Bronchial epithelial cell (primary cell): ENCODE results near the gene DNAH6. TPM values are rescaled to one million over a fixed set of nuclear protein-coding genes. Genes with fewer than 3 reads are reported as not detected.
"Not testable (repeated sequence)": the region's sequence is repeated elsewhere in the genome, so short reads cannot be mapped to it uniquely, and the experiment has no call there.

Source experiments
- DNase-seq: peaks from one replicate; pipeline ENCODE4 v3.0.0-alpha.2; 2010; ENCODE audit warnings: low read depth
- FAIRE-seq: peaks from 2 replicates; lab custom pipeline; 2011; peaks lifted over from hg19 to GRCh38; lab: Jason Lieb, UNC
- H3K27me3 ChIP-seq: 2 replicates; pipeline ENCODE4 v1.5.1; 2011; ENCODE audit warnings: low read length; ENCODE audit not compliant: control insufficient read depth, insufficient read depth
- H3K36me3 ChIP-seq: 2 replicates; pipeline ENCODE4 v1.5.1; 2011; ENCODE audit warnings: low read length; ENCODE audit not compliant: control insufficient read depth, insufficient read depth
- H3K4me3 ChIP-seq: 2 replicates; pipeline ENCODE4 v1.5.1; 2011; ENCODE audit warnings: mild to moderate bottlenecking, low read depth, low read length, control low read depth
- CTCF ChIP-seq: IDR thresholded peaks from 2 replicates; pipeline ENCODE4 v1.5.1; 2011; ENCODE audit warnings: mild to moderate bottlenecking, moderate library complexity, low read length, control low read depth, inconsistent platforms; ENCODE audit not compliant: insufficient read depth, severe bottlenecking
- total RNA-seq: library from RNA; depleted of rRNA; stranded (reverse); fragments of >200 nt; gene quantifications from 2 replicates; pipeline ENCODE4 v1.2.1, GENCODE V29; 2014

Gene DNAH6
- total RNA-seq, 1 donor from 2014 or later: under 0.01 TPM

GRCh38 chr2:84858937-84859336 lies 342.6 kb downstream of the DNAH6 start:
- FAIRE-seq (no peak), DNase-seq (no peak)
- Histone ChIP-seq H3K4me3 (no peak overlapping the region), H3K27me3 (peaks cover 2% of the 10 kb centered on the region), H3K36me3 (no peaks in the 10 kb centered on the region)
- TF ChIP-seq CTCF: no peak

- DNase-seq (no peak), FAIRE-seq (no peak)
- H3K36me3 ChIP-seq: no peaks in the 10 kb centered on the region
- no peak for TF ChIP-seq CTCF
- no peaks in the 10 kb centered on the region for H3K27me3 ChIP-seq
- H3K4me3 ChIP-seq: no peak overlapping the region
These were observed 345.2 kb downstream of the DNAH6 start for GRCh38 chr2:84861539-84861938.

GRCh38 chr2:84862006-84862405 lies 345.7 kb downstream of the DNAH6 start:
- no peak for TF ChIP-seq CTCF
- H3K4me3 ChIP-seq: no peak overlapping the region
- DNase-seq (no peak), FAIRE-seq (no peak)
- H3K27me3 ChIP-seq: no peaks in the 10 kb centered on the region
- no peaks in the 10 kb centered on the region for H3K36me3 ChIP-seq

- H3K4me3 ChIP-seq: no peak overlapping the region
- FAIRE-seq (peak; percentile 18), DNase-seq (peak; percentile 44)
- H3K36me3 ChIP-seq: no peaks in the 10 kb centered on the region
- H3K27me3 ChIP-seq: no peaks in the 10 kb centered on the region
- TF ChIP-seq CTCF: peak; percentile 32
These were observed 349.0 kb downstream of the DNAH6 start for GRCh38 chr2:84865181-84865783.

- no peak for TF ChIP-seq CTCF
- DNase-seq (no peak), FAIRE-seq (no peak)
These were observed 349.8 kb downstream of the DNAH6 start for GRCh38 chr2:84866122-84866521.

GRCh38 chr2:84868327-84868726 lies 352.0 kb downstream of the DNAH6 start:
- DNase-seq, H3K27me3 ChIP-seq, H3K4me3 ChIP-seq, FAIRE-seq, H3K36me3 ChIP-seq: not testable (repeated sequence)

More at GRCh38 chr2:84866122-84866521, 349.8 kb downstream of the DNAH6 start:
- no peaks in the 10 kb centered on the region for H3K36me3 ChIP-seq
- no peak overlapping the region for H3K4me3 ChIP-seq
- H3K27me3 ChIP-seq: no peaks in the 10 kb centered on the region

Other genes with a start within 250 kb of the DNAH6 start
- gene SUCLG1, start 57.2 kb upstream of the DNAH6 start, total RNA-seq: 24.6 and 27.9 TPM in 2 replicates